Stimulated activated CD8-positive, alpha-beta memory T cell treated with anti-CD3 and anti-CD28 coated beads, Interleukin-12 subunit alpha, Interleukin-12 subunit beta, amount 100 ng/mL, for 4 hours (primary cell): ENCODE results near the gene KCNQ2.

Experiments
- DNase-seq: peaks from one replicate; pipeline ENCODE4 v3.0.0-alpha.2; 2020; ENCODE audit warnings: low read depth

KCNQ2 gene

DNA sequence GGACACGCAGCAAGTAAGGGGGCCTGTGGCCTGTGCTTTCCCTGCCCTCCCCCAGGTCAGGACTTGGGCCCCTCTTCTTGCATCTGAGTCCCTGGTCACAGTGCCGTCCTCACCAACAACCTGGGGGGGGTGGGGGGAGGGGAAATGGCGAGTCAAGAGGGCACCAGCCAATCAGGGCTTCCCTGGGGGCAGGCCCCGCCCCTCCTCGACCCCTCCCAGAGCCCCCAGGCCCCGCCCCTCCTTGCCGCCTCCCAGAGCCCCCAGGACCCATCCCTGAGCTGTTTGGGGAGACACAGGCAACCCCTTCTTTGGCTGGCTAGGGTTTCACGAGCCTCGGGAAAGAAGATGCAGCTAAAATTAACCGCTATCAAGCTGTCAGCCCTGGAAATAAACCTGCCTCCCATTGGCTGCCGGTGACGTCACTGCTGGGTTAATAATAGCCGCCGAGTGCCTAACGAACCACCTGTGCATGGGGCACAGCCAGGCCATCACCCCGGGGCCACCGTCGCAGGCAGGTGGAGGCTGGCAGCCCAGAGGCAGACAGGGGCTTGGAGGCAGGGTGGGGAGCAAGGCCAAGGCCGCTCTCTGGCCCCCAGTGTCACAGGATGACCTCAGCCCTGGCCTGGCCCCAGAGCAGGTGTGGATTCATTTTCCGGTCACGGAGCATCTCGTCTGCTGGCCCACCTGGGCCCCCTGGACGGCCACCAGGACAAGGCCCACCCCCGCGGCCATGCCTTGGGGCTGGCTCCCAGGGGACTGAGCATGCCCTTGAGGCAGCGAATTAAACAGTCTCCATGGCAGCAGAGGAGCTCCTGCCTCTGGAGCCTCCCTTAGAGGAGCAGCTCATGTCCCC lies 29.6 kb upstream of the KCNQ2 start:
- DNase-seq: no peak

DNA sequence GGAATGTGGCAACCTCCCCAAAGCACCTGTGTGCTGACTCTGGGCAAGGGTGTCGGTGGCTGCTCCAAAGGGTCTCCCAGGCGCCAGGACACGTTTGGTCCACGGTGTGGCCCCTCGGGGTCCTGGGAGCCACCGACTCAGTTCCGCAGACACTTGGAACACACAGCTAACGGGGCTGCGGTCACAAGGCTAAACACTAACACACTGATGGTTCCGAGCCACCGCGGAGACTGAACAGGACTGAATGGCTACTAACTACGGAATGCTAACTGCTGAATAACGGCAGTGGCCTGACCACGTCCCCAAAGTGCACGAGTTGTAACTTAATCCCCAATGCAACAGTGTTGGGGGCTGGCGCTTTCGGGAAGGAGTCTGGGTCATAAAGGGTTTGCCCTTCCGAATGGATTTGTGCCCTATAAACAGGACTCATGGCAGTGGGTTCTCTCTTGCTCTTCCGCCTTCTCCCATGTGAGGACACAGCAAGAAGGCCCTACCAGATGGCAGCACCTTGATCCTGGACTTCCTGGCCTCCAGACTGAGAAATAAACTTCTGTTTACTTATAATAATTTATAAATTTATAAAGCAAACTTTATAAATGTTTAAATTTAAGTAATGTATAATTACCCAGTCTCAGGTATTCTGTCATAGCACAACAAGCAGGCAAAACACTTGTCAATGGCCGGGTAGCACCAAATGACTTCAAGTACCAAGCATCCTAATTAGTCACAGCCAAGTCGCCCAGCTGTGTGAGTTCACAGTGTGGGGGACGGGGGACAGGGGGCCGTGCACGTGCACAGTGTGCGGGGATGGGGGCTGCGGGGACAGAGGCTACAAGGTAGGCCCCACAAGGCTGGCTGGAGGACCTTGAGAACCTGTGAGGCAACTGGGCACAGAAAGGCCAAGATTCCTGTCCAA lies 28.7 kb upstream of the KCNQ2 start:
- DNase-seq: no peak

DNA sequence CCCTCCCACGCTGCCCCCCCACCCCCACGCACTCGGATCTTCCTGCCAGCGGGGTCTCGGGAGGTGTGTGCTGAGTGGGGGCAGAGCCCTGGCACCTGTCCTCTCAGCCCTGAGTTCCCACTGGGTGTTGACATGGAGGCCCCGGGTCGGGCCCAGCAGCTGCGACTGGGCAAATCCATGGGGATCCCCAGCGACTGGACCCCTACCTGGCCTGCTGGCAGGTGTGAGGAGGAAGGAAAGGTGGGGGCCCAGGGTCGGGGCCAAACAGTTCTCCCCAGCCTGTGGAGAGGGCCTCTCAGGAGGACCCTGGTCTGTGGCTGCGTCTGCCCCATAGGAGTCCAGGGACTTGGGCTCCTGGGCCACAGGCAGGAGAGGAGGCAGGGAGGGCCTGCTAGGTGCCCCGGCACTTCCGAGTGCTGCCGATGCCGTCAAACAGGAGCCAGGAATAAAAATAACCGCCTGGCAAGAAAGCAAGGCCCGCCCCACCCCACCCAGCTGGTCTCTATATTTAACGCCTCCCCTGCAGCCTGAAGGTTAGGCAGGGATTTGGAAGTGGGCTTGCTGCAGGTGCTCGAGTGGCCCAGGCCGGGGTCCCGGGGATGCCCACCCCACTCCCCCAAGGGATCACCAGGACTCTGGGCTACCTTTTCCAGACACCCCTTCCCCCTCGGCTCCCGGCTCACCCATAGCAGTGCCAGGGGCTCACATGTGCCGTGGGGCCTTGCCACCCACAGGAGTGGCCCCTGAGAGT lies 27.9 kb upstream of the KCNQ2 start:
- DNase-seq: no peak

DNA sequence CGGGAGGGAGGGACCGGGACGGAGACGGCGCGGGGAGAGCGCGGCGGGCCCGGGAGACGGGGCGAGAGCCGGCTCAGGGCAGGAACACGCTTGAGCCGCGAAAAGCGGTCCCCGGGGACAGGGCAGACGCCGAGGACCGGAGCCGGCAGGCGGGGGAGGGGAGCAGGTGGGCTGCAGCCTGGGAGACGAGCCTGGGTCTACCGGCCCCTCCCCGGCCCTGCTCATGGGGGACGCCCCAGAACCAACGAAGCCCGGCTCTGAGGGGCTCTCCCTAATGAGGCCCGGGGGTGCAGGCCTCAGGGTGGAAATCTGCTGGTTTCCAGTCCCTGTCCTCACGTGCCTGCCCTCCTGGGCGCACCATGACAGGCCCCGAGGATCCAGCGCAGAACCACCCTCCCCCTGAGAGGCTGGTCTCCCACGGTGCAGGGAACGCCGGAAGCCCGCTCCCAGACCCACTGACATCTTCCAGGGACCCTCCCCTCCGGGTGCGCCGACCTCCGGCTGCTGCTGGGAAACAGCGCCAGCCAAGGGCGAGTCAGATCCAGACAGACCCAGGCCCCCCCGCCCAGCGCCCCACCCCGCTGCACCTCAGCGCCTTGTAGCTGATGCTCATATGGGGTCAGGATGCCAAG lies 27.0 kb upstream of the KCNQ2 start:
- no peak for DNase-seq

DNA sequence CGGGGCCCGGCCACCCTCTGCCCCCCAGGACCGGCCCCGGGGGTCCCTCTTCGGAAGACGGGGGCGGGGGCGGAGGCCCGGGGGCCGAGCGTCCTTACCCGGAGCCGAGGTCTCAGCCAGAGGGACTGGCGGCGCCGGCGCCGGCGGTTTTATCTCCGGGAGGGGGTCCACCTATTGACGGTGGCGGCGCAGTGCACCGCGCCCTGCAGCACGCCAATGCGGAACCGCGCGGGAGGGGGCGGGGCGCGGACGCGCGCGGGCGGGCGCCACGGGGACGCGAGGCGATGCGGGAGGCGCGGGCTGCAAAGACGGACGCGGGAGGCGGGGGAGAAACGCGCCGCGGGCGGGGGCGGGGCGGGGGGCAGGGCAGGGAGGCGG lies 26.5 kb upstream of the KCNQ2 start, which contains the start of gene EEF1A2:
Gene EEF1A2, minus strand, starts transcription at position 124 of the 378 bp plus-strand sequence. CDS start 1,320 bp downstream, outside the sequence.
- DNase-seq: peak; percentile 25

DNA sequence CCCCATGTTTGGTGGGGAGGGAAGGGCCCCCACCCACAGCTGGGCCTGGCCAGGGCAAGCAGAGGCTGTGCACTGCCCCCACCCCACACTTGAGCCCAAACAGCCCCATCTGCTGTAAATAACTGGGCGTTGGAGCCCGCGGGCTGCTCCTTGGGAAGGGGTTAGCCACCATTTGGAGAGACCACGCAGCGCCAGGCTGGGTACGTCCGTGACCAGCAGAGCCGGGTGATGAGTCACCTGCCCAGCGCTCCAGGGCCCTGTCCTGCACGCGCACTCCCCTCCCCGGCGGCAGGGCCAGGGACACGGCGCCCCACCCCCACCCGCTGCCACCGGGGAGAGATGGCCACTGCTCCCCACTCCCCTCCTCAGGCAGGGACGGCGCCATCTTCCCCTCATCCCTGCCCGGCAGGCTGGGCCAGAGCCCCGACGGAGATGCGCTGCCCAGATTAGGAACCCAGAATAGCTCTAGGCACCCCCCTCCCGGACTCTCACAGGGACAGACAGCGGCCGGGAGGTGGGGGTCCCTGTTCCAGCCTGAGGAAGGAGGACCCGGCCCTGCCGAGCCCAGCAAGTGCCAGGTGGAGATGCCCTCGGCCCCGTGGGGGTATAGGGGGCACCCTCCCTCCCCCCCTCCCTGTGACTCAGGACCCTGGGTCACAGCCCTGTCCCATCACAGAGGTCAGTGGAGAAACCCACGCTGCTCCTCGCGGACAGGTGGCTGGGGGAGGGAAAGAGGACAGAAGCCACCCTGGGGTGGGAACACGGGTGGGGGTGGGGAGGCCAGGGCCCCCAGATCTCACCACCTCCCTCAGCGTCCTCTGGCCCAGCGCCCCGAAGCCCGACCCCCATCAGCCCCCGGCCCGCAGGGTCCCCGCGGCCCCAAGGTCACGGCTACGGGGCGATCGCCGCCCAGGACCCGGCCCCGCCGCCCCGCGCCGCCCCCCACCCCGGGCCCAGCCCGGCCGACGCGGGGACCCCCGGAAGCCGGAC lies 25.8 kb upstream of the KCNQ2 start:
- no peak for DNase-seq

DNA sequence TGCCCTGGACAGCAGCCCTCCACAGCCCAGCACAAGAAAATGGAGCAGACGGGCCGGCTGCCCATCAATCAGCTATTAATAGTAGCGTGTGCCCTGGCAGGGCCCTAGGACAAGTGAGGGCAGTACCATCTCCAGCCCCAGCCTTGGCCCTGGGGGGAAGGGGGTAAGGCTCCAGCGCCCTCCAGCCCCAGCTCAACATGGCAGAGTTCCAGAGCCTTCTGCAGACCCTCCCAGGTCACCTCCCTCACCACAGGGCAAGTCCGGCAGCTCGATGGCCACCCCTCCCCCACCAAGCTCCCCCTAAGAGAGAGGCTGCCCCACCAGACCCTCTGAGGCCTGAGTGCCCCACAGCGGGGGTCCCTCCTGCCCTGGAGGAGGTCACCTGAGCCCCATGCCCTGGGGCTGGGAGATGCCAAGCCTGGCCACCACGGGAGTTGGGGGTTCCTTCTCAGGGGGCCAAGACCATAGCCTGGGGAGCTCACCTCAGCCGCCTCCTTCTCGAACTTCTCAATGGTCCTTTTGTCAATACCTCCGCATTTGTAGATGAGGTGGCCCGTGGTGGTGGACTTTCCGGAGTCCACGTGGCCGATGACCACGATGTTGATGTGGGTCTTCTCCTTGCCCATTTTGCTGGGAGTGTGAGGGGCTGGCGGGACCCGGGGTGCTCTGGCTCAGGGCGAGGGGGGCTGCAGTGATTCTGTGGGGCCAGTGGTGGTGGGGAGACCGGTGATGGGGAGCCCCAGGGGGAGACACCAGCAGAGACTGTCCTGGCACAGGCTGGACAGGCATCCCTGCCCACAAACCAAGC lies 24.9 kb upstream of the KCNQ2 start:
- no peak for DNase-seq

DNA sequence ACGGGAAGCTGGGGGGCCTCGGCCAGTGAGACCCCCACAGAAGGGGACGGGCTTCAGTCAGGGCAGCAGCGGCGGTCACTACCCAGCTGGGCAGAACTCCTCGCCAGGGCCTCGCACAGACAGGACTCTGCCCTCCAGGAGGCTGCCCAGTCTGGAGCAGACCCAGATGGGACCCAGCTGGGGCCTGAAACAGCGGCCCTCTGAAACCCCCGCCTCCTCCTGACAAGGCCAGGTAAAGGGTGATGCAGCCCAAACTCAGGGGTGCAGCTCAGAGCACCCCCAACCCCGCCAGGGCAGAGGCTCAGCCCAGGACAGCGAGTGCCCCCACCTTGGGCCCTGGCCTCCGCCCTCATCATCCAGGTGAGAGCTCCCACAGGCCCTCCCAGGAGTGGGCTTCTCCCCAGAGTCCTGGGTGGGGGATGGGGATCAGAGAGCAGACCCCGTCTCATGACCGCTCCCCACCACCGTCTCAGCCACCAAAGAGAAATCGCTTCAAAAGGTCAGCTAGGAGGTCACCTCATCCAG lies 24.2 kb upstream of the KCNQ2 start:
- no peak for DNase-seq

DNA sequence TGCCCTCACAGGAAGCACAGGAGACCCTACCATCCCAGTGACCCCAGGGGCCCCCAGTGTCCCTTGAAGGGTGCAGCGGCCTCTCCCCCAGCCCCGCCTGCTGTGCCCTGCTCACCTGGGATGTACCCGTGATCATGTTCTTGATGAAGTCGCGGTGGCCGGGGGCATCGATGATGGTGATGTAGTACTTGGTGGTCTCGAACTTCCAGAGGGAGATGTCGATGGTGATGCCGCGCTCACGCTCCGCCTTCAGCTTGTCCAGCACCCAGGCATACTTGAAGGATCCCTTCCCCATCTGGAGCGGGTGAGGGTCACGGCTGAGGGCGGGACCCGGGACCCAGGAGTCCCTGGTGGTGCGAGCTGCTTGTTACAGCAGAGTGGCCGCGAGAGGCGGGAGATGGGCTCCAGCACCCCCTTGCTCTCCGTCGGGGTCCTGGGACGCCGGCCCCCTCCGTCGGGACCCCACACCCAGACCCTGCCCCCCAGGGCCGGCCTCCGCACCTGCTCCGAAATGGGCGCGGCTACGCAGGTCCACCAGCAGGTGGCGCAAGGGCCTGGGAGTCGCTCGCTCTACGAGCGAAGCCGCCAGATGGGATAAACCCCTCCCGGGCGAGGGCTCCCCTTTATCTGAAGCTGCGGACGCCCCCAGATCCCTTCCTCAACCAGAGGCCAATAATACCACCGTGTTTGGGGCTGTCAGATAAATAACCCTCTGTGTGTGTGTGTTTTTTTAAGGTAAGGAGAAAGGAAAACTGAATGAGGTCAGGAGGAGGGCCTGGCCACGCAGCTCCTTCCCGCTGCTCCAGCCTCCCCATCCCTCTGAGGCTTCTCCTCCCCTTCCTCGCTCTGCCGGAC lies 23.5 kb upstream of the KCNQ2 start:
- DNase-seq: peak; percentile 55

DNA sequence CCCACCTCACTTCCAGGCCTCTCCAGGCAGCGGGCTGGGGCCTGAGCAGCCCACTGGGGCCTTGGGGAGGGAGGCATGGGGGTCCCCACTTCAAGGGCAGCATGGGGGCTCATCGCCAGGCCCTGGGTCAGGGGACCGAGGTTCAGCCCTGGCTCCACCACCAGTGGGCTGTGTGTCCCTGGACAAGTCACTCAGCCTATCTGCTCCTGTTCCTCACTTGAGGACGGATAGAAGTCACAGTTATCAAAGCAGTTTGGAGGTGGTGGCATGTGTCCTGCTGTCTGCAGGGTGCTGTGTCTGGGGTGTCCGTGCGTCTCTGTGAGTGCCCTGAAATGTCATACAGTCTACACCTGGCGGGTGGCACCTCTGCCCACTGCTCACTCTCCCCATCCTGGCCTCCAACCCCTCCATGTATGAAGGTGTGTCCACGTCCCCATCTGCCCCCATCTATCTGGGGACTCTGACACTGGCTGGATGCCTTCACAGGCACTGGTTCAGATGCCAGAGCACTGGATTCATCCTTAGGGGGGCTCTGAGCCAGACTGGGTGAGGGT lies 22.8 kb upstream of the KCNQ2 start:
- no peak for DNase-seq

DNA sequence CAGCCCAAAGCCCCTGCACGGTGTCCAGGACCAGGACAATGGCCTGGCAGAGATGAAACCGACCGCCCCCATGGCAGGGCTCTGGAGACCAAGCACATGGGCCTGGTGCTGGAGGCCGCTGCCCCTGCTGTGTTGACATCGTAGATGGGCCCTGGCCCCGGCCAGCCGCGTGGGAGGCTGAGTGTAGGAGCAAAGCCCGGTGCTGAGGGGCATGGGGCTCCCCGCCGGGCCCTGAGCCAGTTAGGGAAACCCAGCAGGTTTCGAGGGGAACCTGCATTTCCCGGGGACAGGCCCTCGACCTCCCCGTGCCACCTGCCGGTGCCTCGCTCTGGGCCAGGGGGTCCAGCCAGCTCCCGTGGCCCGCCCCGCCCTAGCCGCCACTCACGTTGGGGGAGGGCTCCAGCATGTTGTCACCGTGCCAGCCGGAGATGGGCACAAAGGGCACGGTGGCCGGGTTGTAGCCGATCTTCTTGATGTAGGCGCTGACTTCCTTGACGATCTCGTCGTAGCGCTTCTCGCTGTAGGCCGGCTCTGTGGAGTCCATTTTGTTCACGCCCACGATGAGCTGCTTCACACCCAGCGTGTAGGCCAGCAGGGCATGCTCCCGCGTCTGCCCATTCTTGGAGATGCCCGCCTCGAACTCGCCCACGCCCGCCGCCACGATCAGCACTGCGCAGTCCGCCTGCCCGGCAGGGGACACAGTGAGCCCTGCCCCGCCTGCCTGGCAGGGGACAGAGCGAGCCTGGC lies 22.1 kb upstream of the KCNQ2 start:
- DNase-seq: no peak

DNA sequence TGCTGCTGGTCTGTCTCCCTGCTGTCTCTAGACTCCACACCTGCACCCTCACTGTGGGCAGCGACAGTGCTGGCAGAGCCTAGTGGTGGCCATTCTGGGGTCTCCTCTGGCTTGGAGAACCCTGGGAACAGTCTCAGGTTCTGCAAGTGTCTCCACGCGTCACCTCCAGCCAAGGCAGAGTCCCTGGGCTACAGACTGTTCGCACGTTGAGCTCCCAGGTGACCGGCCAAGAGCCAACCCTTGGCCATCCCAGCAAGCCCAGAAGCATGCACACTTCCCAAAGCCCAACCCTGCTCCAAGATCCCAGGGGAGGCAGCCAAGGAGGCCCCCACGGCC lies 21.6 kb upstream of the KCNQ2 start:
- DNase-seq: no peak

DNA sequence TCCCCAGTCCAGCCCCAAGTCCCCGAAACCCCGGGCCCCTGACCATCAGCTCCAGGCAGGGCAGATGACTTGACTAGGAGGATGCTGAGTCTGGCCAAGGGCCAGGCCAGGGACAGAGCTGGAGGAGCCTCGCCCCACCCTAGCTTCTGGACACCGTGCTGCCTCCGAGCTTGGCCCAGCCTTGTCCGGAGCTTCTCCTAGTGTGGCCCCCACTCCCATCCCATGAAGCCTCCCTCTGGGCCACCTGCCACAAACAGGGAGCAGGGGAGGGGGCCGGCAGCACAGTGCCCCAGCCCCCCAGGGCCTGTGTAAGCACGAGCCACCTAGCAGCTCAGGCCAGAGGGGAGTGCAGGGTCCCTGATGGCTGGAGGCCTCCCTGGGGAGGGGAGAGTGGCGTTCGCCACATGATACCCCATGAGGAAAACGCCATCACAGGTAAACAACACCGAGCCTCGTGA lies 21.1 kb upstream of the KCNQ2 start:
- DNase-seq: no peak

DNA sequence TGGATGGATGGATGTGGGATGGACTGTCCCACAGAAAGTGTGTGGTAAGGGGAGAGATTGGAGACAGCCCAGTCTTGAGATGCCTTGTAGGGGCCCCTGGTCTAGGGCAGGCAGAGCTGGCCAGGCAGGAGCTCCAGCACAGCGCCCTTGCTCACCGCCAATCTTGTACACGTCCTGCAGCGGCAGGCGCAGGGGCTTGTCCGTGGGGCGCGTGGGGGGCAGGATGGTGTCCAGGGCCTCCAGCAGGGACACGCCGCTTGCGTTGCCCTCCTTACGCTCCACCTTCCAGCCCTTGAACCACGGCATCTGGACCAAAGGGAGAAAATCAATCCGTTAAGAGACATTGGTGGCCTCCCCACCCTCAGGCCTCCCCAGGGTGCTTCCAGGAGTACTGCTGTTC lies 20.5 kb upstream of the KCNQ2 start:
- no peak for DNase-seq

DNA sequence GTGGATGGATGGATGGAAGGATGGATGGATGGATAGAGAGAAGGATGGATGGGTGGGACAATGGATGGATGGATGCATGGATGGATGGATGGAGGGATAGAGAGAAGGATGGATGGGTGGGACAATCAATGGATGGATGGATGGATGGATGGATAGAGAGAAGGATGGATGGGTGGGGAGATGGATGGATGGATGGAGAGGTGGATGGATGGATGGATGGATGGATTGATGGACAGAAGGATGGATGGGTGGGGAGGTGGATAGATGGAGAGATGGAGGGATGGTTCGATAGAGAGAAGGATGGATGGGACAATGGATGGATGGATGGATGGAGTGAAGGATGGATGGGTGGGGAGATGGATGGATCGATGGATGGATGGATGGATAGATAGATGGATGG lies 20.1 kb upstream of the KCNQ2 start:
- DNase-seq: no peak

DNA sequence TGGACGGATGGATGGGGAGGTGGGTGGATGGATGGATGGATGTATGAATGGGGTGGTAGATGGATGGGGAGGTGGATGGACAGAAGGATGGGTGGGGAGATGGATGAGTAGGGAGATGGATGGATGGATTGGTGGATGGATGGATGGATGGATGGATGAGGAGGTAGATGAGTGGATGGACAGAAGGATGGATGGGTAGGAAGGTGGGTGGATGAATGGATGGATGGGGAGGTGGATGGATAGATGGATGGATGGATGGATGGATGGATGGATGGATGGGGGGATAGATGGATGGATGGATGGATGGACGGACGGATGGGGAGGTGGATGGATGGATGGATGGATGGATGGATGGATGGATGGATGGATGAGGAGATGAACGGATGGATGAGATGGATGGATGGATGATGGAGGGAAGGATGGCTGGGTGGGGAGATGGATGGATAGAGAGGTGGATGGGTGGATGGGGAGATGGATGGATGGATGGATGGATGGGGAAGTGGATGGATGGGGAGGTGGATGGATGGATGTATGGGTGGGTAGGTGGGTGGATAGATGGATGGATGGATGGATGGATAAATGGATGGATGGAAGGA lies 19.3 kb upstream of the KCNQ2 start:
- DNase-seq: no peak

DNA sequence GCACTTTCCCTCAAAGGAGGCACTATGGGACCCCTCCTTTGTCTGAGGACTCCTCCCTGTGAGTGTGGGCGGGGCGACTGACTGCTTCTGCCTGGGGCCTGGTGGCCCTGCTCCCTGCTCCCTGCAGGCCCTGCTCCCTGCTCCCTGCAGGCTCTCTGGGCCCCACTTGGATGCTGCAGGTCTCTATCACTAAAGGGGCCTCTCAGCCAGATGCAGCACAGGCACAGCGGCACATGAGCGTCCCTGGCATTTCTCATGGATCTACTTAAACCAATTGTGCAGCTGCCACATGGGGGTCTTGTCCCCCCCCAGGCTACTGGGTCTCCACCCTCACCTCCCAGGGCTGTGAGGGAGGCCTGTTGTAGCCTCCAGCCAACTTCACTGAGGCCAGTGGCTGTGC lies 18.6 kb upstream of the KCNQ2 start:
- no peak for DNase-seq
